DND-41 (cell line): ENCODE results near the gene CDR2L.

Experiments used
- ATAC-seq: fragments of 200-7000 bp; cut with Tn5 transposase; 3 replicates; pipeline ENCODE4 v1.9.1; 2021; ENCODE audit warnings: low read depth; ENCODE audit not compliant: insufficient read depth
- DNase-seq: peaks from one replicate; pipeline ENCODE4 v3.0.0-alpha.2; 2020
- H2AFZ ChIP-seq: 2 replicates; pipeline ENCODE4 v1.6.0; 2012; ENCODE audit warnings: low read depth, low read length
- H3K27ac ChIP-seq: 2 replicates; pipeline ENCODE4 v1.5.1; 2012; ENCODE audit warnings: low read length, inconsistent platforms
- H3K27me3 ChIP-seq: fragments of 200-600 bp; sonication (generic); 2 replicates; pipeline ENCODE4 v1.6.0; 2012; ENCODE audit warnings: low read length, mild to moderate bottlenecking, inconsistent platforms; ENCODE audit not compliant: insufficient read depth, poor library complexity
- H3K36me3 ChIP-seq: 2 replicates; pipeline ENCODE4 v1.5.1; 2012; ENCODE audit warnings: low read length, inconsistent platforms; ENCODE audit not compliant: insufficient read depth
- H3K4me1 ChIP-seq: 2 replicates; pipeline ENCODE4 v1.5.1; 2012; ENCODE audit warnings: mild to moderate bottlenecking, low read length; ENCODE audit not compliant: insufficient read depth
- H3K4me2 ChIP-seq: 2 replicates; pipeline ENCODE4 v1.6.0; 2012; ENCODE audit warnings: mild to moderate bottlenecking, moderate library complexity, low read length, inconsistent platforms; ENCODE audit not compliant: insufficient read depth
- H3K4me3 ChIP-seq, 2 experiments: fragments of 200-600 bp in 1 of 2; shearing (Covaris generic) in 1 of 2; 2 replicates each; pipeline ENCODE4 v1.5.1; 2012 to 2016; ENCODE audit warnings: inconsistent platforms in 2 of 2, low read length in 2 of 2, mild to moderate bottlenecking in 2 of 2, low read depth in 1 of 2, moderate library complexity in 1 of 2
- H3K79me2 ChIP-seq: 2 replicates; pipeline ENCODE4 v1.6.0; 2012; ENCODE audit warnings: low read length, inconsistent platforms; ENCODE audit not compliant: insufficient read depth
- H3K9ac ChIP-seq: 2 replicates; pipeline ENCODE4 v1.6.0; 2012; ENCODE audit warnings: low read depth, mild to moderate bottlenecking, inconsistent platforms, low read length, moderate library complexity
- H3K9me3 ChIP-seq: 2 replicates; pipeline ENCODE4 v1.5.1; 2012; ENCODE audit warnings: low read length, moderate library complexity, mild to moderate bottlenecking, inconsistent platforms; ENCODE audit not compliant: insufficient read depth, severe bottlenecking
- H4K20me1 ChIP-seq: 2 replicates; pipeline ENCODE4 v1.6.0; 2012; ENCODE audit warnings: low read length; ENCODE audit not compliant: insufficient read depth
- CTCF ChIP-seq: IDR thresholded peaks from 2 replicates; pipeline ENCODE4 v1.5.1; 2012; ENCODE audit warnings: borderline replicate concordance, low read length, moderate library complexity, mild to moderate bottlenecking; ENCODE audit not compliant: poor library complexity, severe bottlenecking; ENCODE audit errors: extremely low read depth
- EZH2 ChIP-seq: IDR thresholded peaks from 3 replicates; pipeline ENCODE4 v1.6.1; 2012; ENCODE audit warnings: borderline replicate concordance, low read depth, mild to moderate bottlenecking, moderate library complexity, low read length, inconsistent platforms; ENCODE audit not compliant: severe bottlenecking

Gene CDR2L

GRCh38 chr17:75010683-75011400 lies 23.4 kb downstream of the CDR2L start:
- Histone ChIP-seq H3K27ac (no peak overlapping the region), H3K36me3 (peaks cover 5% of the 10 kb centered on the region), H3K4me2 (no peak overlapping the region), H3K4me3 (no peak overlapping the region), H3K27me3 (no peaks in the 10 kb centered on the region), H3K9ac (no peak overlapping the region), H3K79me2 (peaks cover 24% of the 10 kb centered on the region), H2AFZ (peak overlapping the region; percentile 72), H4K20me1 (no peaks in the 10 kb centered on the region), H3K9me3 (no peaks in the 10 kb centered on the region), H3K4me1 (peaks cover 26% of the 10 kb centered on the region)
- TF ChIP-seq EZH2 (no peak), CTCF (no peak)
- no peak for ATAC-seq
- DNase-seq = no peak

- TF ChIP-seq EZH2 (no peak), CTCF (no peak)
Observed at GRCh38 chr17:75011401-75012095, 24.1 kb downstream of the CDR2L start.

GRCh38 chr17:75012096-75012345 lies 24.6 kb downstream of the CDR2L start:
- peak overlapping the region; percentile 72 for H2AFZ ChIP-seq
- H3K4me3 ChIP-seq = peak overlapping the region; percentile 87 to 96; a peak in 3 of 4 replicates
- H3K27me3 ChIP-seq = no peaks in the 10 kb centered on the region
- H3K27ac ChIP-seq = peak overlapping the region; percentile 81
- no peaks in the 10 kb centered on the region for H3K9me3 ChIP-seq
- peaks cover 11% of the 10 kb centered on the region for H3K36me3 ChIP-seq
- H3K4me1 ChIP-seq = peaks cover 26% of the 10 kb centered on the region
- H3K9ac ChIP-seq = peak overlapping the region; percentile 81
- peak overlapping the region; percentile 88 for H3K4me2 ChIP-seq
- no peak for TF ChIP-seq EZH2
- no peak for TF ChIP-seq CTCF
- peaks cover 31% of the 10 kb centered on the region for H3K79me2 ChIP-seq
- H4K20me1 ChIP-seq = no peaks in the 10 kb centered on the region
- DNase-seq = no peak
- no peak for ATAC-seq

More at GRCh38 chr17:75011401-75012095, 24.1 kb downstream of the CDR2L start:
- no peak for ATAC-seq
- peaks cover 27% of the 10 kb centered on the region for H3K79me2 ChIP-seq
- peak overlapping the region; percentile 87 to 96; a peak in 3 of 4 replicates for H3K4me3 ChIP-seq
- no peaks in the 10 kb centered on the region for H3K9me3 ChIP-seq
- H3K4me2 ChIP-seq = peak overlapping the region; percentile 88
- DNase-seq = no peak
- no peaks in the 10 kb centered on the region for H4K20me1 ChIP-seq
- H2AFZ ChIP-seq = peak overlapping the region; percentile 72
- no peaks in the 10 kb centered on the region for H3K27me3 ChIP-seq
- peak overlapping the region; percentile 81 for H3K27ac ChIP-seq
- H3K4me1 ChIP-seq = peaks cover 26% of the 10 kb centered on the region
- peak overlapping the region; percentile 81 for H3K9ac ChIP-seq
- H3K36me3 ChIP-seq = peaks cover 7% of the 10 kb centered on the region
